Superior temporal gyrus (tissue), 1 donor: Measurements from ENCODE around the gene ATP5PB.

ENCODE experiments used
- DNase-seq: peaks from one replicate; pipeline ENCODE4 v3.0.0-alpha.2; 2016; ENCODE audit errors: extremely low spot score

Gene ATP5PB

GRCh38 chr1:111475701-111476100, 26.4 kb downstream of the ATP5PB start:
- no peak for DNase-seq

DNA sequence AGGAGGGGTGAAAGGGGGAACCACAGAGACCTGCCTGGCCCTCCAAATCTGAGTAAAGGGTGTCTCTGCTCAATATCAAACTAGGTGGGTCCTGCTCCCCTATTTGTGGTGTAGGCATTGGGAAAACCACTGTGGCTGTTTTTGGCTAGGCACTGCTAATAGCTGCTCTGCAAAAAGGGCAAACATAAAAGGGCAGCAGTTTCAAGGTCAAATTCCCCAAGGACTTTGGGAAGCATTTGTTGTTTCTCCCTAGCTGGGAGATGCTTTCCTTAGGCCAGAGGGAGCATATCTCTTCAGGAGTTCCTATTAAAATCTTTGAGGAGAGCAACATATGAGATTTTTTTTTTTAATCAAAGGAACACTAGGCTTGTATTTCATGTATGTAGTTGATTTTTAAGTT, 26.9 kb downstream of the ATP5PB start:
- DNase-seq: no peak

GRCh38 chr1:111476761-111477309, 27.6 kb downstream of the ATP5PB start:
- no peak for DNase-seq

GRCh38 chr1:111480674-111481073, 31.4 kb downstream of the ATP5PB start:
- DNase-seq: no peak

GRCh38 chr1:111481387-111482221, 32.3 kb downstream of the ATP5PB start:
- DNase-seq: peak; percentile 89

- no peak for DNase-seq
Observed at GRCh38 chr1:111483166-111483565, 33.9 kb downstream of the ATP5PB start.

DNA sequence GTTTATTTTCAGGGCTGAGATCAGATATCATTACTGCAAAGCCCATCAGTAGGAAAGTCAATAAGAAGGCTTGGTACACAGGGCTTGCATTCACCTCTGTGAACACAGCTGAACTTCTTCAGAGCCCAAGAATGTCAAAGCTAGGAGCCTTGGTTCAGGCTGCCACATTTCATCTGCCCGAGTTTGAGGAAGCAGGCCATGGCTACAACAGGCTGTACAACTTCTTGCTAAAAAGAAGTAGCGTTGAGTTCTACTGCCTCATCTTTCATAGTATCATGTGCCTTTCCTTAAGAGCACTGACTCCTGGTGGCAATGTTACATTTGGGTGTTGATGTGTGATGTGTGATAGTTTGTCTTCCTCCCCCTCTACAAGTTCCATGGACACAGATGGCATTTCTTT, 34.6 kb downstream of the ATP5PB start:
- DNase-seq: no peak

DNA sequence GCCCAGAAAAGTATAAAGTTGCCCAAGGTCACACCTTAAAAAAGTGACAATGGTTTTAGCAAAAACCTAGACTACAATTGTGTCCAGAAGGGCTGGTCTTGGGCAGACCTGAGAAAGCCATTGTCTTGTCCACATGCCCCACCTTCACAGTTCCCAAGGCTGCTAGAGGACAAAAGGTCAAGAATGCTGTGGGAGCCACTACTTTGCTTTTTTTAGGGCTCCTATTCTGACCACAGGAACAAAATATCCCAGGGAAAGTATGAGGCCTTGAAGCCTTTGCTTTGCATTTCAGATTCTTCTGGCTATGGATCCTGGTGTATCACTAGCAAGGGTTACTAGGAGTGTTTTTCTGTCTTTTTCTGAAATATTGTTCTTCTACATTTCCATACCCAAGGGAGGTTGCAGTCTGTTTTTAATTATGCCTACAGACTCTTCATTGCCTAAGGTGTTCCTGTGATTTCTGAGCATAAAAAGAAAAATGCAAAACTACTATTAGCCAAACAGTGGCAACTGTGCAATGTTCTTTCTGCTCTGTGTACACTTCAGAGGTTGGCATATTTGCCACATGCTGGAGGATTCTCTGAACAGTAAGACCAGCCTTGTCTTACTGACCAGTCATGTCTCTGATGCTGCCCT, 35.2 kb downstream of the ATP5PB start:
- DNase-seq: no peak

DNA sequence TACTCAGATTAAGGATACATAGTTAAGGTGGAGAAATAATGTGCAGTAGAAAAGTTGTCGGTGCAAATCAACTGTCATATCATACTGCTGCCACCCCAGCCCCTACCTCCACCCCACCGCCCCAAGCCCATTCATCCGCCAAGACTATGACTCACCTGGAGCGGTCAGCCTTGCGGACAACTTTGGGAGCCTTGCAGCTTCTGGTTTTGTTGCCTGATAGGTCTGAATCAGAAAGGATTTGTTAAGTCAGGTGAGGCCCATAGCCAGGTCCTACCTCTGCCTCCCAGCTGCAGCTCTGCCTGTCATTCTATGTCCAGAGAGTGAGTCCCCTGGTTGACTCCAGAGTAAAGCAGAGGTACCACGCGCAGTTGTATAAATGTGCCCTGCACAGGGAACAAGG, 37.2 kb downstream of the ATP5PB start:
- DNase-seq: no peak

GRCh38 chr1:111487133-111487532, 37.9 kb downstream of the ATP5PB start:
- no peak for DNase-seq

- peak; percentile 76 for DNase-seq
Observed at GRCh38 chr1:111488669-111489068, 39.4 kb downstream of the ATP5PB start.

GRCh38 chr1:111489604-111490003, 40.3 kb downstream of the ATP5PB start:
- DNase-seq: peak; percentile 51

- DNase-seq: no peak
Observed at GRCh38 chr1:111490220-111490619, 41.0 kb downstream of the ATP5PB start.

DNA sequence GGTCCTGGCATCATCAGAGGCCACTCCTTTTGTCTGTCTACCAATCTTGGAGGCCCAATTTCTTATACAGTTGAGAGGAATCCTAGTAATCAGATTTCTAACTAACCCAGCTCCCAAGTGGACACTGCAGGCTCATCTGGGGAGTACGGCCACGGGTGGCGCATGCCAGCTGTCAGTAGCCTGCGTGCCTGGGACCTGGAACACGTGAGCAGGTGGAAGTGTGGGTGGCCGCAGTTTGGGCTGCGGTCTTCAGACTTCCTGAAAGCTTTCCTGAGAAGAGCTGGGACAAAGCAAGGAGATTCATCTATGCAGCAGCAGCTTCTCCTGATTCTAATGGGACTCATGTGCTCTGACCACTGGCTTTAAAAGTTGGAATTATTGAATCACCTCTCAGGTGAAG, 41.8 kb downstream of the ATP5PB start:
- DNase-seq: no peak

GRCh38 chr1:111496398-111496797, 47.1 kb downstream of the ATP5PB start:
- DNase-seq: no peak

GRCh38 chr1:111497592-111497991, 48.3 kb downstream of the ATP5PB start:
- DNase-seq: no peak

DNA sequence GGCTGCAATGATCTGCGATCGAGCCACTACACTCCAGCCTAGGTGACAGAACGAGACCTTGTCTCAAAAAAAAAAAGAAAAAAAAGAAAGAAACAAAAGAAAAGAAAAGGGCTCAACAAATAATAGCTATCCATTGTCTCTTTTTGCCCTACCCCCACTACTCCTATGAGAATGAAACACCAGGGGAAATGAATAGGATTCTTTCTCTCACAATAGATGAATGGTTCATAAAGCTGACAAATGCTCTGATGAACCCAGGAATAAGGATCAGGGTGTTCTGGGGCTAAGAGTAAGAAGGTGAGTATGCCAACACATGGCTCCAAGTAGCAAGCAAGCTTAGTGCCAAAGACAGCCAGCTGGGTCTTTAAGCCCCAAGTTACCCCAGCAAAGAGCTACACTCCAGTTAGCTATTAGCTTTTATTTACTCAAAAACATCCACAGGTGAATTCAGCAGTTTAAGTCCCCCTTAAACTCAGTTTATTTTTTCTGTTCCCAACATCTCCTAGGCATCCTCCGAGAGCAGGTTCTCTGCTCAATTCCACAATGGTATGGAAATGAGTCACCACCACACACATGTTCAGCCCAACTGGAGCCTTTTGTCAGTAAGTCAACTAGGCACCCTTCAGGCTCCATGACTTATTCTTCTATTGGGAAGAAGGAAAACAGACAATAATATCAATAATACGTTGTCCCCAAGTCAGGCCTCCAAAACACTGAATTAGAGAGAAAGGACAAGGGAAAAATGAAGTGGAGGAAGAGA, 49.9 kb downstream of the ATP5PB start:
- DNase-seq: peak; percentile 86

DNA sequence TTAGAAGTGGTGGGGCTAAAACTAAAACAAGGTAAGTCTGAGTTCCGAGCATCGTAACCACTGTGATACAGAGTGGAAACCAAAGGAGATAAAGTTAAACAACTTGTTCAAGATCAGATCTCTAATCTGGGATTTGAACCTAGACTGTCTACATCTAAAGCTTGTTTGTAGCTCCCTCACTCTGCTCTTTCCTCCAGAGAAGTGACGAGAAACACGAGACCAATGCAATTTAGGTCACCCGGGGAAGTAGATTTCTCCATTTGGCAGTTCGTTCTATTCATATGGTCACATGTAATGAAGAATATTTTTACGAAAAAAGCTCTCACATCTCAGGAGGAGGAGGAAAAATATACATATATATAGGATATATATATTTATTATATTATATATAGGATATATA, 52.4 kb downstream of the ATP5PB start:
- no peak for DNase-seq

GRCh38 chr1:111503585-111504060, 54.4 kb downstream of the ATP5PB start, which contains the start of the genes ADORA3 and TMIGD3:
Gene ADORA3 (minus strand): TSS chr1:111503633. CDS start chr1:111503354, 279 bp downstream.
Gene TMIGD3 (minus strand): TSS chr1:111503633. CDS start chr1:111503354, 279 bp downstream.
- DNase-seq: no peak

- no peak for DNase-seq
Observed at GRCh38 chr1:111504097-111504496, 54.8 kb downstream of the ATP5PB start.

DNA sequence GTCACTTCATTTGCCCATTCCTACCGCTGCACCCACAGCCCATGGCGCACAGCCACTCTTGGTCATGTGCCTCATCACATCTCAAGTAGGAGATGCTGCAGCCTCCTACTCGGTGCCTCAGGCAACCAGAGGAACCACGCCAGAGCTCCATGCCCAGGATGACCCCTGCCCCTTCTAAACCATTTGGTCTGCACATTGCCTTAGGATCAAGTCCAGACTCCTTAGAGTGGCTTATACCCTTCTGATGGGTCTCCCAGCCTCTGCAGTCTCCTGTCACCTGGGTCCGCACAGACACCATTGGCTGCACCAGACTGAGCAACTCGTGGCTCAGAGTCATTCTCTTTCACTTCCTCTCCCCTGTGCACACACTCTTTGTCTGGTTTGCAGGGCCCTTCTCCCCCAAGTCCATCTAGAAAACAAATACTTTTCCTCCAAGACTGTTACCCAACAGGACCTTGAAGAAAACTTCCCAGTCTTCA, 56.4 kb downstream of the ATP5PB start:
- DNase-seq: no peak

GRCh38 chr1:111506561-111506960, 57.3 kb downstream of the ATP5PB start:
- no peak for DNase-seq
